ENCODE results near the gene CCR9.

- TF ChIP-seq EZH2 (IDR thresholded peaks at IDR 0.05) (no peak), FOXP2 (optimal IDR thresholded peaks at IDR 0.05; ENCODE audit: control extremely low read depth, extremely low read length, insufficient read depth) (no peak)
Observed at GRCh38 chr3:45868213-45868612, 18.1 kb upstream of the CCR9 start.
